Measurements from ENCODE around the gene CSTF2. TPM values are rescaled to one million over a fixed set of nuclear protein-coding genes. Genes with fewer than 3 reads are reported as not detected.
"Not testable (repeated sequence)": the region's sequence is repeated elsewhere in the genome, so short reads cannot be mapped to it uniquely, and the experiment has no call there.

Gene CSTF2
- total RNA-seq (2021; ENCODE audit: unreplicated experiment), result 40.9 TPM
- polyA plus RNA-seq (2012; ENCODE audit: insufficient read length), result 26.8 TPM
- percentile 73 among the genes with signal in this experiment for Bru-seq, nascent RNA
- percentile 67 among the genes with signal in this experiment for BruChase-seq, experiment 1, labeled RNA remaining after a 2-hour chase
- percentile 81 among the genes with signal in this experiment for BruChase-seq, experiment 2, labeled RNA remaining after a 6-hour chase
- long read RNA-seq, transcript CSTF2-201 (14 exons, 1,958 nt), result major isoform, 96 of 109 reads
- long read RNA-seq, partial matches to known transcripts, result 10 of 109 reads
- long read RNA-seq, other reads (novel, unspliced or antisense), result 2 of 109 reads

GRCh38 chrX:100819837-100820666 lies at the start of gene CSTF2:
TSS of gene CSTF2 (plus strand) at chrX:100820391. CDS start at chrX:100820417, 26 bp downstream.
- peak within 1 kb of the TSS; percentile 83 to 98 for H3K4me3 ChIP-seq (ENCODE audit: low read depth in 2 of 2, low read length in 2 of 2)
- BruUV-seq (replicated peaks), result no TSS peak
- H3K9me3 ChIP-seq (ENCODE audit: control insufficient read depth, insufficient read depth, low read depth, low read length), result no peaks in the 10 kb centered on the region
- peak within 1 kb of the TSS; percentile 90 for H3K27ac ChIP-seq (ENCODE audit: low read length)
- H3K4me1 ChIP-seq (ENCODE audit: control insufficient read depth, insufficient read depth, low read length), result no peaks in the 10 kb centered on the region; the same call in 1 of the 2 replicates
- intact Hi-C loops (cut with micrococcal nuclease; ENCODE audit: unreplicated experiment), result no loop called here
- in situ Hi-C loops (cut with HindIII; ENCODE audit: low pct_unique_long_range_greater_than_20kb, low sequenced_read_pairs), result no loop called here
- ChIA-PET POLR2A (interaction anchor here (0.6 kb wide), 1 partner anchor 527 kb away, joined by 4 read pairs; no protein-coding TSS in a partner anchor), CTCF (no interaction called here)
- peaks cover 16% of the 10 kb centered on the region for H3K36me3 ChIP-seq (ENCODE audit: control insufficient read depth, insufficient read depth, low read length)
- ATAC-seq (peak; percentile 100), DNase-seq (ENCODE audit: low read depth, low spot score) (peak; percentile 69)
- 0 out of 2 replicates have a peak, but pooled peaks cover 3% of the 10 kb centered on the region for H3K27me3 ChIP-seq (ENCODE audit: control insufficient read depth, insufficient read depth, low read length)
- TF ChIP-seq POLR2AphosphoS5 (IDR thresholded peaks at IDR 0.05; ENCODE audit: low read depth, low read length) (peak; percentile 78), REST (IDR thresholded peaks at IDR 0.05; ENCODE audit: insufficient read depth in 1 of 2, low read depth in 2 of 2, low read length in 1 of 2) (no peak), TCF7L2 (IDR thresholded peaks at IDR 0.05; ENCODE audit: low read depth, low read length) (peak; percentile 91)

- POLR2A ChIA-PET; H3K4me1 ChIP-seq (ENCODE audit: control insufficient read depth, insufficient read depth, low read length); H3K27me3 ChIP-seq (ENCODE audit: control insufficient read depth, insufficient read depth, low read length); ATAC-seq; H3K9me3 ChIP-seq (ENCODE audit: control insufficient read depth, insufficient read depth, low read depth, low read length); in situ Hi-C loops (cut with HindIII; ENCODE audit: low pct_unique_long_range_greater_than_20kb, low sequenced_read_pairs); DNase-seq (ENCODE audit: low read depth, low spot score); H3K27ac ChIP-seq (ENCODE audit: low read length); H3K4me3 ChIP-seq (ENCODE audit: low read depth in 2 of 2, low read length in 2 of 2); H3K36me3 ChIP-seq (ENCODE audit: control insufficient read depth, insufficient read depth, low read length); intact Hi-C loops (cut with micrococcal nuclease; ENCODE audit: unreplicated experiment); BruUV-seq (replicated peaks); CTCF ChIA-PET: not testable (repeated sequence)
These were observed 23.8 kb upstream of the CSTF2 start for GRCh38 chrX:100796371-100796770.

- in situ Hi-C loops (cut with HindIII; ENCODE audit: low pct_unique_long_range_greater_than_20kb, low sequenced_read_pairs) (no loop called here), intact Hi-C loops (cut with micrococcal nuclease; ENCODE audit: unreplicated experiment) (no loop called here)
- Histone ChIP-seq H3K36me3 (ENCODE audit: control insufficient read depth, insufficient read depth, low read length) (no peaks in the 10 kb centered on the region), H3K9me3 (ENCODE audit: control insufficient read depth, insufficient read depth, low read depth, low read length) (no peaks in the 10 kb centered on the region), H3K4me3 (ENCODE audit: low read depth in 2 of 2, low read length in 2 of 2) (no peak overlapping the region), H3K27ac (ENCODE audit: low read length) (no peak overlapping the region), H3K4me1 (ENCODE audit: control insufficient read depth, insufficient read depth, low read length) (no peaks in the 10 kb centered on the region), H3K27me3 (ENCODE audit: control insufficient read depth, insufficient read depth, low read length) (peaks cover 8% of the 10 kb centered on the region)
- TF ChIP-seq SIN3A (IDR thresholded peaks at IDR 0.05; ENCODE audit: borderline replicate concordance, insufficient read depth, low read depth, low read length), result no peak
- no peak for TF ChIP-seq POLR2AphosphoS5 (IDR thresholded peaks at IDR 0.05; ENCODE audit: low read depth, low read length)
- no peak for TF ChIP-seq TCF7L2 (IDR thresholded peaks at IDR 0.05; ENCODE audit: low read depth, low read length)
- no peak for TF ChIP-seq CTCF (IDR thresholded peaks at IDR 0.05)
- no peak for TF ChIP-seq REST (IDR thresholded peaks at IDR 0.05; ENCODE audit: insufficient read depth in 1 of 2, low read depth in 2 of 2, low read length in 1 of 2)
- DNase-seq (ENCODE audit: low read depth, low spot score), result no peak
- ChIA-PET POLR2A (no interaction called here), CTCF (no interaction called here)
- BruUV-seq (replicated peaks), result no TSS peak
- no peak for ATAC-seq
These were observed 22.8 kb upstream of the CSTF2 start for GRCh38 chrX:100797359-100797758.
